ENCODE measurements around the gene LSAMP.

The LSAMP gene

GRCh38 chr3:116264546-116265319 lies 180.6 kb downstream of the LSAMP start:
- H3K27ac Mint-ChIP-seq = no peak overlapping the region
- H3K36me3 Mint-ChIP-seq = no peaks in the 10 kb centered on the region
- no peak overlapping the region for H3K4me3 Mint-ChIP-seq

GRCh38 chr3:116263842-116264545 lies 181.3 kb downstream of the LSAMP start:
- Mint-ChIP-seq H3K4me1 (no peaks in the 10 kb centered on the region), H3K9me3 (peaks cover 12% of the 10 kb centered on the region), H3K36me3 (no peaks in the 10 kb centered on the region), H3K4me3 (no peak overlapping the region), H3K27ac (no peak overlapping the region)
- no peak for DNase-seq (ENCODE audit: low spot score in 2 of 2)
- no peak for ATAC-seq

More at GRCh38 chr3:116264546-116265319, 180.6 kb downstream of the LSAMP start:
- Mint-ChIP-seq H3K9me3 (peaks cover 12% of the 10 kb centered on the region), H3K4me1 (no peaks in the 10 kb centered on the region)
- DNase-seq (ENCODE audit: low spot score in 2 of 2) = no peak
- no peak for ATAC-seq

GRCh38 chr3:116260491-116260890 lies 184.8 kb downstream of the LSAMP start:
- no peak for ATAC-seq
- H3K4me3 Mint-ChIP-seq = no peak overlapping the region
- no peak overlapping the region for H3K27ac Mint-ChIP-seq
- peaks cover 9% of the 10 kb centered on the region for H3K9me3 Mint-ChIP-seq
- no peak for DNase-seq (ENCODE audit: low spot score in 2 of 2)
- H3K36me3 Mint-ChIP-seq = no peaks in the 10 kb centered on the region
- no peaks in the 10 kb centered on the region for H3K4me1 Mint-ChIP-seq

- Mint-ChIP-seq H3K4me1 (no peaks in the 10 kb centered on the region), H3K4me3 (no peak overlapping the region), H3K27ac (no peak overlapping the region), H3K9me3 (peaks cover 9% of the 10 kb centered on the region), H3K36me3 (no peaks in the 10 kb centered on the region)
- DNase-seq (ENCODE audit: low spot score in 2 of 2) (no peak), ATAC-seq (no peak)
Measured at GRCh38 chr3:116259984-116260383, 185.3 kb downstream of the LSAMP start.

GRCh38 chr3:116256843-116257485 lies 188.3 kb downstream of the LSAMP start:
- no peak for DNase-seq (ENCODE audit: low spot score in 2 of 2)
- peaks cover 4% of the 10 kb centered on the region for H3K9me3 Mint-ChIP-seq
- no peaks in the 10 kb centered on the region for H3K4me1 Mint-ChIP-seq
- H3K4me3 Mint-ChIP-seq = no peak overlapping the region
- no peak for ATAC-seq
- H3K36me3 Mint-ChIP-seq = no peaks in the 10 kb centered on the region
- H3K27ac Mint-ChIP-seq = no peak overlapping the region

- no peaks in the 10 kb centered on the region for H3K36me3 Mint-ChIP-seq
Measured at GRCh38 chr3:116254541-116254940, 190.7 kb downstream of the LSAMP start.

GRCh38 chr3:116253511-116253910 lies 191.8 kb downstream of the LSAMP start:
- Mint-ChIP-seq H3K9me3 (peaks cover 8% of the 10 kb centered on the region), H3K27ac (no peak overlapping the region), H3K4me1 (no peaks in the 10 kb centered on the region), H3K36me3 (no peaks in the 10 kb centered on the region), H3K4me3 (no peak overlapping the region)
- DNase-seq (ENCODE audit: low spot score in 2 of 2) (no peak), ATAC-seq (no peak)

More at GRCh38 chr3:116254541-116254940, 190.7 kb downstream of the LSAMP start:
- Mint-ChIP-seq H3K4me1 (no peaks in the 10 kb centered on the region), H3K27ac (no peak overlapping the region), H3K4me3 (no peak overlapping the region), H3K9me3 (peaks cover 8% of the 10 kb centered on the region)
- ATAC-seq (no peak), DNase-seq (ENCODE audit: low spot score in 2 of 2) (no peak)

GRCh38 chr3:116247605-116248004 lies 197.7 kb downstream of the LSAMP start:
- H3K36me3 Mint-ChIP-seq = no peaks in the 10 kb centered on the region

GRCh38 chr3:116246406-116246980 lies 198.8 kb downstream of the LSAMP start:
- Mint-ChIP-seq H3K4me1 (no peaks in the 10 kb centered on the region), H3K36me3 (no peaks in the 10 kb centered on the region), H3K4me3 (no peak overlapping the region), H3K27ac (no peak overlapping the region), H3K9me3 (peaks cover 27% of the 10 kb centered on the region)
- DNase-seq (ENCODE audit: low spot score in 2 of 2) (no peak), ATAC-seq (no peak)

More at GRCh38 chr3:116247605-116248004, 197.7 kb downstream of the LSAMP start:
- Mint-ChIP-seq H3K9me3 (peaks cover 22% of the 10 kb centered on the region), H3K4me3 (no peak overlapping the region), H3K4me1 (no peaks in the 10 kb centered on the region), H3K27ac (no peak overlapping the region)
- ATAC-seq (no peak), DNase-seq (ENCODE audit: low spot score in 2 of 2) (no peak)

GRCh38 chr3:116242825-116243224 lies 202.5 kb downstream of the LSAMP start:
- no peak overlapping the region for H3K4me3 Mint-ChIP-seq
- ATAC-seq = no peak
- no peaks in the 10 kb centered on the region for H3K36me3 Mint-ChIP-seq
- H3K27ac Mint-ChIP-seq = no peak overlapping the region
- no peaks in the 10 kb centered on the region for H3K4me1 Mint-ChIP-seq
- H3K9me3 Mint-ChIP-seq = peaks cover 17% of the 10 kb centered on the region
- DNase-seq (ENCODE audit: low spot score in 2 of 2) = no peak

- DNase-seq (ENCODE audit: low spot score in 2 of 2) = no peak
- no peaks in the 10 kb centered on the region for H3K4me1 Mint-ChIP-seq
- H3K27ac Mint-ChIP-seq = no peak overlapping the region
- H3K4me3 Mint-ChIP-seq = no peak overlapping the region
- H3K36me3 Mint-ChIP-seq = no peaks in the 10 kb centered on the region
- H3K9me3 Mint-ChIP-seq = peaks cover 15% of the 10 kb centered on the region
- ATAC-seq = no peak
Measured at GRCh38 chr3:116241677-116242076, 203.6 kb downstream of the LSAMP start.

- H3K4me1 Mint-ChIP-seq = no peaks in the 10 kb centered on the region
- no peak for ATAC-seq
- no peak overlapping the region for H3K4me3 Mint-ChIP-seq
- no peak for DNase-seq (ENCODE audit: low spot score in 2 of 2)
- no peak overlapping the region for H3K27ac Mint-ChIP-seq
- H3K36me3 Mint-ChIP-seq = no peaks in the 10 kb centered on the region
- H3K9me3 Mint-ChIP-seq = peaks cover 15% of the 10 kb centered on the region
Measured at GRCh38 chr3:116240261-116240660, 205.0 kb downstream of the LSAMP start.

GRCh38 chr3:116238846-116239565 lies 206.3 kb downstream of the LSAMP start:
- Mint-ChIP-seq H3K36me3 (no peaks in the 10 kb centered on the region), H3K9me3 (peaks cover 11% of the 10 kb centered on the region), H3K27ac (no peak overlapping the region), H3K4me3 (no peak overlapping the region), H3K4me1 (no peaks in the 10 kb centered on the region)
- ATAC-seq (no peak), DNase-seq (ENCODE audit: low spot score in 2 of 2) (no peak)

GRCh38 chr3:116233711-116234357 lies 211.5 kb downstream of the LSAMP start:
- DNase-seq (ENCODE audit: low spot score in 2 of 2) (no peak), ATAC-seq (no peak)
- Mint-ChIP-seq H3K4me3 (no peak overlapping the region), H3K27ac (no peak overlapping the region), H3K4me1 (no peaks in the 10 kb centered on the region), H3K9me3 (peaks cover 4% of the 10 kb centered on the region), H3K36me3 (no peaks in the 10 kb centered on the region)
